ENCODE results near the gene FIGLA.
"Not testable (repeated sequence)": the region's sequence is repeated elsewhere in the genome, so short reads cannot be mapped to it uniquely, and the experiment has no call there.

Gene FIGLA

GRCh38 chr2:70746094-70746974, 44.1 kb downstream of the FIGLA start:
- peak in 1 of 56 donors; percentile 11 for DNase-seq

- DNase-seq: no peak
Observed at GRCh38 chr2:70745276-70745825, 45.1 kb downstream of the FIGLA start.

- no peak for DNase-seq
Observed at GRCh38 chr2:70744397-70744796, 46.0 kb downstream of the FIGLA start.

GRCh38 chr2:70743677-70744076, 46.8 kb downstream of the FIGLA start:
- DNase-seq: no peak

- DNase-seq: no peak
Observed at GRCh38 chr2:70743068-70743467, 47.4 kb downstream of the FIGLA start.

GRCh38 chr2:70739492-70739891, 51.0 kb downstream of the FIGLA start:
- not testable (repeated sequence) for DNase-seq

- no peak for DNase-seq
Observed at GRCh38 chr2:70738159-70738558, 52.3 kb downstream of the FIGLA start.

GRCh38 chr2:70735071-70735470, 55.4 kb downstream of the FIGLA start:
- no peak for DNase-seq

- DNase-seq: peak in 5 of 56 donors; percentile 5 to 37 (median 12)
Observed at GRCh38 chr2:70733646-70734180, 56.7 kb downstream of the FIGLA start.

- no peak for DNase-seq
Observed at GRCh38 chr2:70732766-70733645, 57.4 kb downstream of the FIGLA start.

GRCh38 chr2:70730730-70731129, 59.7 kb downstream of the FIGLA start:
- no peak for DNase-seq

- DNase-seq: no peak
Observed at GRCh38 chr2:70729647-70730046, 60.8 kb downstream of the FIGLA start.

GRCh38 chr2:70728128-70728527, 62.3 kb downstream of the FIGLA start:
- DNase-seq: no peak

Measured in amygdala (tissue), 56 donors.